Esophagus muscularis mucosa (tissue), 4 donors: ENCODE results near the gene PHOX2B. TPM values are rescaled to one million over a fixed set of nuclear protein-coding genes. Genes with fewer than 3 reads are reported as not detected.

ENCODE experiments used
- DNase-seq: peaks from one replicate; pipeline ENCODE4 v3.0.0-alpha.2; 2017; ENCODE audit errors: extremely low spot score
- H3K27ac ChIP-seq, 4 donors: fragments of 200-600 bp; sonication (generic); replicated peaks in 1 of 4; 1 replicate in 3 of 4; 2 replicates in 1 of 4; pipeline ENCODE4 v1.5.1; 2016 to 2019; ENCODE audit warnings: mild to moderate bottlenecking in 1 of 4
- H3K27me3 ChIP-seq, 4 donors: fragments of 200-600 bp; sonication (generic); one replicate each; pipeline versions ENCODE4 v1.5.1 to v1.6.0; 2016 to 2019
- H3K36me3 ChIP-seq, 4 donors: fragments of 200-600 bp; sonication (generic); one replicate each; pipeline ENCODE4 v1.5.1; 2016 to 2019
- H3K4me1 ChIP-seq, 4 donors: fragments of 200-600 bp; sonication (generic); one replicate each; pipeline ENCODE4 v1.5.1; 2016 to 2019
- H3K4me3 ChIP-seq, 4 donors: fragments of 200-600 bp; sonication (generic); 1 replicate in 2 of 4; 2 replicates in 2 of 4; pipeline ENCODE4 v1.5.1; 2016 to 2019; ENCODE audit warnings: mild to moderate bottlenecking in 4 of 4, moderate library complexity in 1 of 4
- H3K9me3 ChIP-seq, 4 donors: fragments of 200-600 bp; sonication (generic); 1 replicate in 3 of 4; 2 replicates in 1 of 4; pipeline ENCODE4 v1.5.1; 2016 to 2019
- EP300 ChIP-seq: sonication (generic); formaldehyde crosslinking; IDR thresholded peaks from one replicate; pipeline ENCODE4 v1.6.1; 2017; ENCODE audit warnings: antibody characterized with exemption
- POLR2A ChIP-seq: fragments of 450-650 bp; IDR thresholded peaks from one replicate; pipeline ENCODE4 v1.6.1; 2017; ENCODE audit warnings: antibody characterized with exemption, moderate library complexity, mild to moderate bottlenecking, low read depth
- POLR2AphosphoS5 ChIP-seq, 2 donors: sonication (generic); formaldehyde crosslinking; IDR thresholded peaks; one replicate each; pipeline ENCODE4 v1.6.1; 2017; ENCODE audit warnings: antibody characterized with exemption in 2 of 2
- WGBS: methylation state at CpG from one replicate; pipeline ENCODE4 v1.1.5; 2018; 5-methylcytosine and 5-hydroxymethylcytosine counted together
- intact Hi-C: fragments of 100-400 bp; cut with DNase I; formaldehyde crosslinking; loops from one replicate; pipeline ENCODE4 v1.15.1; 2023
- total RNA-seq, 4 donors: library from RNA; depleted of rRNA; stranded (reverse); fragments of >200 nt; gene quantifications; one replicate each; pipeline versions ENCODE4 v1.1.0 to v1.2.1, GENCODE V29; 2016
- TF ChIP-seq, protein P1 (sequence below), 3 experiments: fragments of 200-600 bp in 2 of 3; fragments of 450-650 bp in 1 of 3; sonication (generic) in 2 of 3; IDR thresholded peaks; one replicate each; pipeline ENCODE4 v1.5.1; 2017 to 2019; ENCODE audit warnings: antibody characterized with exemption in 3 of 3, mild to moderate bottlenecking in 2 of 3, moderate library complexity in 1 of 3

Gene PHOX2B
- total RNA-seq, 4 donors from 2014 or later = 0.19 to 3.0 (median 0.66) TPM; not detected in 1

GRCh38 chr4:41757521-41758156, 9.1 kb upstream of the PHOX2B start:
- no peaks in the 10 kb centered on the region for H3K36me3 ChIP-seq
- peaks cover 0 to 55% (median 11%) of the 10 kb centered on the region in 4 donors for H3K27me3 ChIP-seq
- intact Hi-C loops = no loop called here
- TF ChIP-seq POLR2A (no peak), EP300 (no peak), POLR2AphosphoS5 (IDR thresholded peaks at IDR 0.05) (no peak)
- TF ChIP-seq, protein P1, sequence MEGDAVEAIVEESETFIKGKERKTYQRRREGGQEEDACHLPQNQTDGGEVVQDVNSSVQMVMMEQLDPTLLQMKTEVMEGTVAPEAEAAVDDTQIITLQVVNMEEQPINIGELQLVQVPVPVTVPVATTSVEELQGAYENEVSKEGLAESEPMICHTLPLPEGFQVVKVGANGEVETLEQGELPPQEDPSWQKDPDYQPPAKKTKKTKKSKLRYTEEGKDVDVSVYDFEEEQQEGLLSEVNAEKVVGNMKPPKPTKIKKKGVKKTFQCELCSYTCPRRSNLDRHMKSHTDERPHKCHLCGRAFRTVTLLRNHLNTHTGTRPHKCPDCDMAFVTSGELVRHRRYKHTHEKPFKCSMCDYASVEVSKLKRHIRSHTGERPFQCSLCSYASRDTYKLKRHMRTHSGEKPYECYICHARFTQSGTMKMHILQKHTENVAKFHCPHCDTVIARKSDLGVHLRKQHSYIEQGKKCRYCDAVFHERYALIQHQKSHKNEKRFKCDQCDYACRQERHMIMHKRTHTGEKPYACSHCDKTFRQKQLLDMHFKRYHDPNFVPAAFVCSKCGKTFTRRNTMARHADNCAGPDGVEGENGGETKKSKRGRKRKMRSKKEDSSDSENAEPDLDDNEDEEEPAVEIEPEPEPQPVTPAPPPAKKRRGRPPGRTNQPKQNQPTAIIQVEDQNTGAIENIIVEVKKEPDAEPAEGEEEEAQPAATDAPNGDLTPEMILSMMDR (IDR thresholded peaks at IDR 0.05) = no peak
- peak; percentile 26 for DNase-seq
- H3K27ac ChIP-seq = no peak overlapping the region
- no peaks in the 10 kb centered on the region for H3K4me1 ChIP-seq
- no peak overlapping the region for H3K4me3 ChIP-seq
- no peaks in the 10 kb centered on the region for H3K9me3 ChIP-seq
- 13% methylated on average over 3 of the region's 3 CpGs for WGBS

DNA sequence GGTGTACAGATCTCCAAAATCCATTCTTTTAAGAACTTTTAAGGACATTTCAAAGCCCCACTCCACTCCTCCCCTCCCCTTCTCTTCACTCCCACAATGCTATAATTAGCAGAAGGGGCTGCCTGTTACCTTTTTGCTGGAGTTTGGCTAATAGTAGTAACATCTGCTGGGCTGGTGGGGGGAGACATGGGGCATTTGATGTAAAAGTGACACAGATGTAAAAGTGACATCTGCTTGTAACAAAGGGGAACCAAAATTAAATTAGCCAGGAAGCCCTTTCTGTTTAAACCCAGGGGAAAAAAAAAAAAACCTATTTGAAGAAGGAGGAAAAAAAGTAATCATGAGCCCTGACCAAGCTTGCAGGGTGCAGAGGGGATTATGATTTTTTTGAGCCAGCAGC, 5.4 kb upstream of the PHOX2B start:
- peaks cover 0 to 13% (median 6%) of the 10 kb centered on the region in 4 donors for H3K4me1 ChIP-seq
- H3K27ac ChIP-seq = no peak overlapping the region
- TF ChIP-seq, protein P1 (IDR thresholded peaks at IDR 0.05) = no peak
- TF ChIP-seq POLR2AphosphoS5 (IDR thresholded peaks at IDR 0.05) (no peak), EP300 (no peak), POLR2A (no peak)
- DNase-seq = peak; percentile 60
- H3K27me3 ChIP-seq = peaks cover 0 to 86% (median 27%) of the 10 kb centered on the region in 4 donors
- no peaks in the 10 kb centered on the region for H3K36me3 ChIP-seq
- intact Hi-C loops = no loop called here
- H3K4me3 ChIP-seq = no peak overlapping the region
- no peaks in the 10 kb centered on the region for H3K9me3 ChIP-seq

DNA sequence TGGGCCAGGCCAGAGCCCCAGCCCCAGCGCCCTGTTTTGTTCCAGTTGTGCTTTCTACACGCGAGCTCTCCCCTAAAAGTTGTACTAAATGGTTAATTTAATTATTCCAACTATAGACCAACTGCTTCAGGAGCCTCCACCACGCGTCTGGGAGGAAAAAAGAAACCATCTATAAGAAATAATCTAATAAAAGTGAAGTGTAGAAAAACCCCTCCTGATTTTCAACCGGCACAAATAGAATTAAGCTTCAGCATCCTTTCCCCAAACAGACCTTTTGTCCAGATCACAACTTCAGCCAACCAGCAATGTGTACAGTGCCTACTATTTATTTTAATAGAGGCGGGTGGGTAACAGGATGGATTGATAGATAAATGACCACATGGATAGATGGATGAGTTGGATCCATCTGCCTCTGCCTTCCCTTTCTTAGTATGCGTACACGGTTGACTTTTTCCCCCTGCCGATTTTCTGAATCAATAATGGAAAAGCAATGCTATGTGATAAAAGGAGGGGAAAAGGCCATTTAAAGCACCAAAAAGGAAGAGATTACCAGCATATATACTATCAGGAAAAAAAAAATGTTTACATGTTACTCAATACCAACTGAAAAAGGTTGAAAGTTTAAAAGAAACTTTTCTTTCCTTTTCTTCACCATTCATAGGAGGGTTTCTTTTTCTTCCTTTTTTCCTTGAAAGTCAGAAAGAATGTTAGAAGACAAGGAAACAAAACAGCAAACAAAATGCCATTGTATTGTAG, 3.7 kb upstream of the PHOX2B start:
- 16% methylated on average over 10 of the region's 10 CpGs for WGBS
- Histone ChIP-seq H3K27ac (no peak overlapping the region), H3K4me3 (no peak overlapping the region), H3K4me1 (peaks cover 0 to 18% (median 10%) of the 10 kb centered on the region in 4 donors), H3K27me3 (peaks cover 0 to 93% (median 40%) of the 10 kb centered on the region in 4 donors), H3K36me3 (no peaks in the 10 kb centered on the region), H3K9me3 (no peaks in the 10 kb centered on the region)
- intact Hi-C loops = no loop called here
- TF ChIP-seq POLR2AphosphoS5 (IDR thresholded peaks at IDR 0.05) (no peak), POLR2A (no peak), EP300 (no peak)
- TF ChIP-seq, protein P1 (IDR thresholded peaks at IDR 0.05) = no peak
- no peak for DNase-seq

- H3K9me3 ChIP-seq = no peaks in the 10 kb centered on the region
- TF ChIP-seq EP300 (no peak), POLR2A (no peak), POLR2AphosphoS5 (IDR thresholded peaks at IDR 0.05) (no peak)
- TF ChIP-seq, protein P1 (IDR thresholded peaks at IDR 0.05) = no peak
- peaks cover 0 to 25% (median 15%) of the 10 kb centered on the region in 4 donors for H3K4me1 ChIP-seq
- H3K27me3 ChIP-seq = peaks cover 0 to 93% (median 47%) of the 10 kb centered on the region in 4 donors
- peak; percentile 77 for DNase-seq
- no peaks in the 10 kb centered on the region for H3K36me3 ChIP-seq
- 11% methylated on average over 10 of the region's 34 CpGs for WGBS
- H3K4me3 ChIP-seq = no peak overlapping the region
- intact Hi-C loops = no loop called here
- no peak overlapping the region for H3K27ac ChIP-seq
Observed at GRCh38 chr4:41751449-41752061, 3.0 kb upstream of the PHOX2B start.
